Panc1 (cell line): ENCODE results near the gene LRRC45.

ENCODE experiments used
- CTCF ChIP-seq: fragments of 450-650 bp; IDR thresholded peaks from 2 replicates; pipeline ENCODE4 v1.5.1; 2017; ENCODE audit warnings: mild to moderate bottlenecking
- POLR2AphosphoS5 ChIP-seq: IDR thresholded peaks from 2 replicates; pipeline ENCODE4 v1.6.1; 2012; ENCODE audit warnings: mild to moderate bottlenecking, low read depth, low read length, moderate library complexity
- REST ChIP-seq, 2 experiments: IDR thresholded peaks; 2 replicates each; pipeline ENCODE4 v1.6.1; 2011 to 2012; ENCODE audit warnings: low read depth in 2 of 2, control low read depth in 1 of 2, low read length in 1 of 2, mild to moderate bottlenecking in 1 of 2, moderate library complexity in 1 of 2; ENCODE audit not compliant: insufficient read depth in 1 of 2
- SIN3A ChIP-seq: IDR thresholded peaks from 2 replicates; pipeline ENCODE4 v1.6.1; 2012; ENCODE audit warnings: low read depth, mild to moderate bottlenecking, low read length, moderate library complexity, borderline replicate concordance; ENCODE audit not compliant: insufficient read depth
- TCF7L2 ChIP-seq: IDR thresholded peaks from 2 replicates; pipeline ENCODE4 v1.6.1; 2011; ENCODE audit warnings: mild to moderate bottlenecking, low read depth, low read length, inconsistent platforms

GRCh38 chr17:82039695-82040299, 16.7 kb downstream of the LRRC45 start:
- no peak for TF ChIP-seq CTCF
- TF ChIP-seq POLR2AphosphoS5: no peak
- no peak for TF ChIP-seq REST (IDR thresholded peaks at IDR 0.05; ENCODE audit: insufficient read depth in 1 of 2, low read depth in 2 of 2, low read length in 1 of 2)
- TF ChIP-seq TCF7L2: no peak
- TF ChIP-seq SIN3A: no peak
